HCT116 (cell line): ENCODE measurements around the gene PLPP7. TPM values are rescaled to one million over a fixed set of nuclear protein-coding genes. Genes with fewer than 3 reads are reported as not detected.
"Not testable (repeated sequence)": the region's sequence is repeated elsewhere in the genome, so short reads cannot be mapped to it uniquely, and the experiment has no call there.

ENCODE experiments used
- ATAC-seq: fragments of 200-7000 bp; cut with Tn5 transposase; 2 replicates; pipeline ENCODE4 v1.9.1; 2020; ENCODE audit warnings: mild to moderate bottlenecking, moderate library complexity
- BruUV-seq: library from RNA; stranded (reverse); fragments of 400-500 nt; replicated peaks from 2 replicates; lab custom pipeline; 2021; lab: Mats Ljungman, UMichigan
- CTCF ChIA-PET: fragments of 300-600 bp; sonication (Branson Sonifier 250); formaldehyde crosslinking; loops from one replicate; lab custom pipeline; 2021; ENCODE audit warnings: antibody characterized with exemption; lab: Charles Lee
- POLR2A ChIA-PET: fragments of 300-600, 350-600 bp; sonication (Branson Sonifier 250); formaldehyde crosslinking; loops from one replicate; lab custom pipeline; 2021; ENCODE audit warnings: antibody characterized with exemption; lab: Charles Lee
- RAD21 ChIA-PET, 2 experiments: fragments of 300-600 bp; sonication (Branson Sonifier 250); formaldehyde crosslinking; loops; one replicate each; lab custom pipeline; 2023; ENCODE audit warnings: low total read pairs in 2 of 2; ENCODE audit not compliant: uncharacterized antibody in 2 of 2, unreplicated experiment in 2 of 2, low non-redundant PET in 1 of 2; lab: Charles Lee
- DNase-seq: peaks from one replicate; pipeline ENCODE4 v3.0.0-alpha.2; 2010; ENCODE audit warnings: low read depth, low spot score
- H2AFZ ChIP-seq: fragments of 200-600 bp; shearing (Covaris generic), sonication (generic); 2 replicates; pipeline ENCODE4 v1.6.1; 2017; ENCODE audit warnings: low read depth, mixed run types, mixed read lengths, antibody characterized with exemption, low read length; ENCODE audit not compliant: poor library complexity, severe bottlenecking
- H3K27ac ChIP-seq: 2 replicates; pipeline ENCODE4 v1.5.1; 2012; ENCODE audit warnings: low read depth, low read length
- H3K27me3 ChIP-seq: fragments of 200-600 bp; sonication (generic); 2 replicates; pipeline ENCODE4 v1.6.1; 2016; ENCODE audit warnings: mixed run types, low read length, mixed read lengths; ENCODE audit not compliant: insufficient read depth
- H3K36me3 ChIP-seq, 2 experiments: fragments of 200-500 bp in 1 of 2; fragments of 200-600 bp in 1 of 2; sonication (Bioruptor generic) in 1 of 2; sonication (generic) in 1 of 2; 2 replicates each; pipeline versions ENCODE4 v1.5.1 to v1.6.1; 2014 to 2016; ENCODE audit warnings: low read length in 2 of 2, inconsistent platforms in 1 of 2, mixed read lengths in 1 of 2, mixed run types in 1 of 2; ENCODE audit not compliant: insufficient read depth in 2 of 2, control insufficient read depth in 1 of 2
- H3K4me1 ChIP-seq, 2 experiments: fragments of 200-600 bp in 1 of 2; sonication (generic) in 1 of 2; 2 replicates each; pipeline versions ENCODE4 v1.5.1 to v1.6.1; 2012 to 2017; ENCODE audit warnings: low read length in 2 of 2, inconsistent platforms in 1 of 2, mild to moderate bottlenecking in 1 of 2, mixed read lengths in 1 of 2, mixed run types in 1 of 2, moderate library complexity in 1 of 2; ENCODE audit not compliant: insufficient read depth in 2 of 2, control insufficient read depth in 1 of 2
- H3K4me2 ChIP-seq: fragments of 200-600 bp; sonication (generic); 2 replicates; pipeline ENCODE4 v1.6.1; 2017; ENCODE audit warnings: mixed run types, low read length, mixed read lengths
- H3K4me3 ChIP-seq, 2 experiments: fragments of 200-600 bp in 1 of 2; sonication (generic) in 1 of 2; replicated peaks in 1 of 2; 2 replicates each; pipeline ENCODE4 v1.5.1; 2011 to 2016; ENCODE audit warnings: low read length in 2 of 2, control low read depth in 1 of 2, low read depth in 1 of 2, mild to moderate bottlenecking in 1 of 2, mixed read lengths in 1 of 2, mixed run types in 1 of 2
- H3K79me2 ChIP-seq: fragments of 200-600 bp; sonication (generic); 2 replicates; pipeline ENCODE4 v1.6.1; 2017; ENCODE audit warnings: mild to moderate bottlenecking, mixed run types, low read length, moderate library complexity, mixed read lengths; ENCODE audit not compliant: insufficient read depth
- H3K9ac ChIP-seq: fragments of 200-600 bp; sonication (generic); 2 replicates; pipeline ENCODE4 v1.6.1; 2016; ENCODE audit warnings: low read length, mixed read lengths
- H3K9me2 ChIP-seq: fragments of 200-600 bp; sonication (generic), shearing (Covaris generic); 2 replicates; pipeline ENCODE4 v1.6.1; 2017; ENCODE audit warnings: mixed run types, mild to moderate bottlenecking, moderate library complexity; ENCODE audit not compliant: insufficient read depth
- H3K9me3 ChIP-seq, 2 experiments: fragments of 200-500 bp in 1 of 2; fragments of 200-600 bp in 1 of 2; sonication (Bioruptor generic) in 1 of 2; sonication (generic) in 1 of 2; 2 replicates each; pipeline ENCODE4 v1.6.1; 2014 to 2017; ENCODE audit warnings: low read length in 2 of 2, mixed read lengths in 2 of 2, inconsistent platforms in 1 of 2, low read depth in 1 of 2, mild to moderate bottlenecking in 1 of 2, mixed run types in 1 of 2, moderate library complexity in 1 of 2; ENCODE audit not compliant: control insufficient read depth in 1 of 2, insufficient read depth in 1 of 2
- H4K20me1 ChIP-seq: fragments of 200-600 bp; sonication (generic), shearing (Covaris generic); 2 replicates; pipeline ENCODE4 v1.6.1; 2017; ENCODE audit warnings: mixed run types, mild to moderate bottlenecking, moderate library complexity; ENCODE audit not compliant: insufficient read depth
- CEBPB ChIP-seq: IDR thresholded peaks from 2 replicates; pipeline ENCODE4 v1.6.1; 2012; ENCODE audit warnings: low read depth
- ELF1 ChIP-seq: IDR thresholded peaks from 2 replicates; pipeline ENCODE4 v1.6.1; 2012; ENCODE audit warnings: low read depth, borderline replicate concordance
- RAD21 ChIP-seq: IDR thresholded peaks from 2 replicates; pipeline ENCODE4 v1.6.1; 2012; ENCODE audit warnings: low read depth, mild to moderate bottlenecking
- SIN3A ChIP-seq: IDR thresholded peaks from 2 replicates; pipeline ENCODE4 v1.6.1; 2012; ENCODE audit warnings: low read depth
- SP1 ChIP-seq: IDR thresholded peaks from 2 replicates; pipeline ENCODE4 v1.6.1; 2012; ENCODE audit warnings: low read depth
- SRF ChIP-seq: IDR thresholded peaks from 2 replicates; pipeline ENCODE4 v1.6.1; 2012; ENCODE audit warnings: low read depth
- TCF7L2 ChIP-seq: IDR thresholded peaks from 2 replicates; pipeline ENCODE4 v1.7.0; 2011; ENCODE audit warnings: borderline replicate concordance, inconsistent platforms; ENCODE audit not compliant: insufficient read depth, insufficient read length; ENCODE audit errors: extremely low read depth
- YY1 ChIP-seq: IDR thresholded peaks from 2 replicates; pipeline ENCODE4 v1.6.1; 2011; ENCODE audit warnings: low read length, low read depth, moderate library complexity, mild to moderate bottlenecking; ENCODE audit not compliant: insufficient replicate concordance; ENCODE audit errors: extremely low read depth
- ZFX ChIP-seq: fragments of 450-650 bp; IDR thresholded peaks from 2 replicates; pipeline ENCODE4 v1.6.1; 2017
- intact Hi-C: fragments of 100-400 bp; cut with micrococcal nuclease; formaldehyde crosslinking; loops from 2 replicates; pipeline ENCODE4 v1.10.0; 2022
- total RNA-seq: library from RNA; stranded (reverse); gene quantifications from one replicate; pipeline ENCODE4 v1.2.1, GENCODE V29; 2021; ENCODE audit not compliant: unreplicated experiment
- TF ChIP-seq, protein P1 (sequence below): IDR thresholded peaks from 2 replicates; pipeline ENCODE4 v1.6.1; 2011; ENCODE audit warnings: mild to moderate bottlenecking, low read length, moderate library complexity; ENCODE audit not compliant: insufficient replicate concordance; ENCODE audit errors: extremely low read depth
- TF ChIP-seq, protein P2 (sequence below): IDR thresholded peaks from 2 replicates; pipeline ENCODE4 v1.6.1; 2012; ENCODE audit warnings: low read depth

PLPP7 gene
- total RNA-seq, 1 experiment from 2014 or later = 0.37 TPM

GRCh38 chr9:131270171-131271015, 19.1 kb upstream of the PLPP7 start:
- H3K79me2 ChIP-seq = no peaks in the 10 kb centered on the region
- RAD21 ChIA-PET = no interaction called here
- no peak for DNase-seq
- CTCF ChIA-PET = no interaction called here
- H3K36me3 ChIP-seq = no peaks in the 10 kb centered on the region
- H3K27me3 ChIP-seq = no peaks in the 10 kb centered on the region
- intact Hi-C loops = no loop called here
- H3K4me2 ChIP-seq = no peak overlapping the region
- H3K4me1 ChIP-seq = no peaks in the 10 kb centered on the region
- H3K9me3 ChIP-seq = no peaks in the 10 kb centered on the region
- H3K9me2 ChIP-seq = no peaks in the 10 kb centered on the region
- TF ChIP-seq SP1 (no peak), ZFX (no peak), ELF1 (no peak), TCF7L2 (no peak), YY1 (no peak), SRF (no peak), SIN3A (no peak), RAD21 (no peak), CEBPB (no peak)
- TF ChIP-seq, protein P1, sequence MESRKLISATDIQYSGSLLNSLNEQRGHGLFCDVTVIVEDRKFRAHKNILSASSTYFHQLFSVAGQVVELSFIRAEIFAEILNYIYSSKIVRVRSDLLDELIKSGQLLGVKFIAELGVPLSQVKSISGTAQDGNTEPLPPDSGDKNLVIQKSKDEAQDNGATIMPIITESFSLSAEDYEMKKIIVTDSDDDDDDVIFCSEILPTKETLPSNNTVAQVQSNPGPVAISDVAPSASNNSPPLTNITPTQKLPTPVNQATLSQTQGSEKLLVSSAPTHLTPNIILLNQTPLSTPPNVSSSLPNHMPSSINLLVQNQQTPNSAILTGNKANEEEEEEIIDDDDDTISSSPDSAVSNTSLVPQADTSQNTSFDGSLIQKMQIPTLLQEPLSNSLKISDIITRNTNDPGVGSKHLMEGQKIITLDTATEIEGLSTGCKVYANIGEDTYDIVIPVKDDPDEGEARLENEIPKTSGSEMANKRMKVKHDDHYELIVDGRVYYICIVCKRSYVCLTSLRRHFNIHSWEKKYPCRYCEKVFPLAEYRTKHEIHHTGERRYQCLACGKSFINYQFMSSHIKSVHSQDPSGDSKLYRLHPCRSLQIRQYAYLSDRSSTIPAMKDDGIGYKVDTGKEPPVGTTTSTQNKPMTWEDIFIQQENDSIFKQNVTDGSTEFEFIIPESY = no peak
- TF ChIP-seq, protein P2, sequence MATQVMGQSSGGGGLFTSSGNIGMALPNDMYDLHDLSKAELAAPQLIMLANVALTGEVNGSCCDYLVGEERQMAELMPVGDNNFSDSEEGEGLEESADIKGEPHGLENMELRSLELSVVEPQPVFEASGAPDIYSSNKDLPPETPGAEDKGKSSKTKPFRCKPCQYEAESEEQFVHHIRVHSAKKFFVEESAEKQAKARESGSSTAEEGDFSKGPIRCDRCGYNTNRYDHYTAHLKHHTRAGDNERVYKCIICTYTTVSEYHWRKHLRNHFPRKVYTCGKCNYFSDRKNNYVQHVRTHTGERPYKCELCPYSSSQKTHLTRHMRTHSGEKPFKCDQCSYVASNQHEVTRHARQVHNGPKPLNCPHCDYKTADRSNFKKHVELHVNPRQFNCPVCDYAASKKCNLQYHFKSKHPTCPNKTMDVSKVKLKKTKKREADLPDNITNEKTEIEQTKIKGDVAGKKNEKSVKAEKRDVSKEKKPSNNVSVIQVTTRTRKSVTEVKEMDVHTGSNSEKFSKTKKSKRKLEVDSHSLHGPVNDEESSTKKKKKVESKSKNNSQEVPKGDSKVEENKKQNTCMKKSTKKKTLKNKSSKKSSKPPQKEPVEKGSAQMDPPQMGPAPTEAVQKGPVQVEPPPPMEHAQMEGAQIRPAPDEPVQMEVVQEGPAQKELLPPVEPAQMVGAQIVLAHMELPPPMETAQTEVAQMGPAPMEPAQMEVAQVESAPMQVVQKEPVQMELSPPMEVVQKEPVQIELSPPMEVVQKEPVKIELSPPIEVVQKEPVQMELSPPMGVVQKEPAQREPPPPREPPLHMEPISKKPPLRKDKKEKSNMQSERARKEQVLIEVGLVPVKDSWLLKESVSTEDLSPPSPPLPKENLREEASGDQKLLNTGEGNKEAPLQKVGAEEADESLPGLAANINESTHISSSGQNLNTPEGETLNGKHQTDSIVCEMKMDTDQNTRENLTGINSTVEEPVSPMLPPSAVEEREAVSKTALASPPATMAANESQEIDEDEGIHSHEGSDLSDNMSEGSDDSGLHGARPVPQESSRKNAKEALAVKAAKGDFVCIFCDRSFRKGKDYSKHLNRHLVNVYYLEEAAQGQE = no peak
- BruUV-seq = no TSS peak
- ATAC-seq = no peak
- H2AFZ ChIP-seq = no peak overlapping the region
- no peak overlapping the region for H3K27ac ChIP-seq
- no peaks in the 10 kb centered on the region for H4K20me1 ChIP-seq
- H3K9ac ChIP-seq = no peak overlapping the region
- POLR2A ChIA-PET = no interaction called here
- no peak overlapping the region for H3K4me3 ChIP-seq

GRCh38 chr9:131271016-131271273, 18.6 kb upstream of the PLPP7 start:
- H3K79me2 ChIP-seq, H3K27me3 ChIP-seq, BruUV-seq, DNase-seq, H3K36me3 ChIP-seq, H3K9me3 ChIP-seq, H3K9ac ChIP-seq, H3K27ac ChIP-seq, H3K4me3 ChIP-seq, POLR2A ChIA-PET, CTCF ChIA-PET, ATAC-seq, H3K9me2 ChIP-seq, H3K4me1 ChIP-seq, H3K4me2 ChIP-seq, RAD21 ChIA-PET, H4K20me1 ChIP-seq, H2AFZ ChIP-seq, intact Hi-C loops: not testable (repeated sequence)
